Omental fat pad (tissue), 4 donors: ENCODE measurements around the gene SELENOM. TPM values are rescaled to one million over a fixed set of nuclear protein-coding genes. Genes with fewer than 3 reads are reported as not detected.
"Not testable (repeated sequence)": the region's sequence is repeated elsewhere in the genome, so short reads cannot be mapped to it uniquely, and the experiment has no call there.

Experiments
- ATAC-seq: fragments of 150-250 bp; one replicate; pipeline ENCODE4 v1.9.1; 2016; ENCODE audit warnings: mild to moderate bottlenecking, moderate library complexity; ENCODE audit not compliant: low FRiP score
- DNase-seq: peaks from one replicate; pipeline ENCODE4 v3.0.0-alpha.2; 2019; ENCODE audit warnings: low spot score
- CTCF ChIP-seq, 3 donors: fragments of 450-650 bp; IDR thresholded peaks; one replicate each; pipeline ENCODE4 v1.5.1; 2016 to 2017; ENCODE audit warnings: antibody characterized with exemption in 3 of 3, mild to moderate bottlenecking in 3 of 3, moderate library complexity in 2 of 3
- total RNA-seq, 4 donors: library from RNA; depleted of rRNA; stranded (reverse); fragments of >200 nt; gene quantifications; one replicate each; pipeline ENCODE4 v1.1.0, GENCODE V29; 2016

SELENOM gene
- total RNA-seq, 4 donors from 2014 or later = 162 to 346 (median 230) TPM

GRCh38 chr22:31097941-31098631, 9.3 kb downstream of the SELENOM start:
- DNase-seq (no peak), ATAC-seq (no peak)
- no peak for TF ChIP-seq CTCF (IDR thresholded peaks at IDR 0.05)

- not testable (repeated sequence) for ATAC-seq, DNase-seq
Measured at GRCh38 chr22:31097539-31097938, 9.8 kb downstream of the SELENOM start.

GRCh38 chr22:31096657-31097279, 10.6 kb downstream of the SELENOM start:
- ATAC-seq (no peak), DNase-seq (no peak)
- TF ChIP-seq CTCF (IDR thresholded peaks at IDR 0.05) = no peak

GRCh38 chr22:31095637-31096249, 11.6 kb downstream of the SELENOM start:
- ATAC-seq (no peak), DNase-seq (no peak)
- no peak for TF ChIP-seq CTCF (IDR thresholded peaks at IDR 0.05)

GRCh38 chr22:31094741-31095140, 12.6 kb downstream of the SELENOM start:
- DNase-seq = no peak
- no peak for ATAC-seq
- no peak for TF ChIP-seq CTCF (IDR thresholded peaks at IDR 0.05)

- ATAC-seq (no peak), DNase-seq (no peak)
- TF ChIP-seq CTCF (IDR thresholded peaks at IDR 0.05) = no peak
Measured at GRCh38 chr22:31094021-31094551, 13.3 kb downstream of the SELENOM start.

GRCh38 chr22:31093086-31093850, 14.1 kb downstream of the SELENOM start:
- no peak for TF ChIP-seq CTCF (IDR thresholded peaks at IDR 0.05)
- ATAC-seq (no peak), DNase-seq (no peak)
